Anterior cingulate cortex (tissue), 58 donors: Measurements from ENCODE around the gene ABCC3.

Source experiments
- DNase-seq, 58 donors: peaks; one replicate each; lab custom pipeline; 2025; lab: John Stamatoyannopoulos, UW

ABCC3 gene

DNA sequence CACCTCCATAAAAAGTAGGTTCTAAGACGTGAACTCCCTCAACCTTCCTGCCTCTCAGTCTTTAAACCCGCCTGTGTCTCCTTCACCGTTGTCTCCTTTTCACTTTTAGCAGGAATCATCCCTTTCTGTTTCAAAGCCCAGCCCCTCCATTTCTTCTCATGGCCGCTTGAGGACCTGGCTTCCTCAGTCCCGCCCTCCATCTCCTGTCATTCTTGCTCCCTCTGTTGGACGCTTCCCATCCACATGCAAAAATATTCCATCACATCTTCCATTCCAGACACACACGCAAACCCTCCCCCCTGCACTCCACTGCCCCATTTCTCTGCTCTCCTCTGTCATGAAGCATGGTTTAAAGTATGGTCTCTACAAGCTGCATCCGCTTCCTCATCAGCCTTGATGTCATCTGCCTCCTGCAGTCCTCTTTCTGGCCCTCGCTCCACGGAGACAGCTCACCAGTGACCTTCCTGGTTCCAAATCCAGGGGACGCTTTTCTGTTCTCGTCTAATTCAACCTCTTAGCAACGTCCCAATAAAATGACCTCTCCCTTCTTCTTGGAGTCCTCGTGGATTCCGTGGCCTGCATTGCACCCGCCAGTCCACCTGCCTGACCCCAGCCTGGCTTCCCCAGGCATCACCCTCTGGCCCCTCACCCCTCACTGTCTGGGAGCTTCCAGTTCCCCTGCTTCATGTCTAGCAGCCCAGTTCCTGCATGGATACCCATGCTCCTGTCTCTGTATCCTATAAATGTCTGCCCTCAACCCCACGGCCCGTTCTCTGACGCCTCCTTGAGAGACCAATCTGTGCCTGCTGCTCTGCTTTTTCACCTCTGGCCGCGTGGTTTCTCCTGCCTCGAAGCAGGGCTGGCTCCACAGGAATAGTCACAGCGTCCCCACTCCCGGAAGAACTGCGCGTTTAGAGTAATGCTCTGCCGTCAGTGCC, 46.9 kb downstream of the ABCC3 start:
- peak in 39 of 58 donors; percentile 5 to 65 (median 23) for DNase-seq

DNA sequence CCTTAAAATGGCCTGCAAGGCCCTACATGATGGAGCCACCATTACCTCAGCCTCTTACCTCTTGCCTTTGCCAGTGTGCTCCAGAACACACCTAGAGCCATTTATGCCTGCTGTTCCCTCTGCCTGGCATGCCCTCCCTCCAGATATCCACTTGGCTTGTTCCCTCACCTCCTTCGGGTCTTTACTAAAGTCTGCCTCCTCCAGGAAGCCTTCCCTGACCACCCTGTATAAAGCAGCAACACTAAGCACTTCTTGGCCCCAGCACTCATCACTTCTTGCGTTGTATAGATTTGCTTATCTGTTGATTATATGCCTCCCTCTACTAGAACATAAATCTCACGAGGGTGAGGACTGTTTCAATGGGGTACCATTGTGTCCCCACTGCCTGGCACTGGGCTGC, 47.8 kb downstream of the ABCC3 start:
- DNase-seq: no peak

DNA sequence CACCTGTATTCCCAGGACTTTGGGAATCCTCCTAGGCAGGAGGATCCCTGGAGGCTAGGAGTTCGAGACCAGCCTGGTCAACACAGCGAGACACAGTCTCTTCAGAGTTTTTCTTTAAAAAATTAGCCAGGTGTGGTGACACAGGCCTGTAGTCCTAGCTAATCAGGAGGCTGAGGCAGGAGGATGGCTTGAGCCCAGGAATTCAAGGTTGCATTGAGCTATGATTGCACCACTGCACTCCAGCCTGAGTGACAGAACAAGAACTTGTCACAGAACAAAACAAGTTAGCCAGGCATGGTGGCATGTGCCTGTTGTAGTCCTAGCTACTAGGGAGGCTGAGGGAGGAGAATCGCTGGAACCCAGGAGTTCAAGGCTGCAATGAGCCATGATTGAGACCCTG, 48.3 kb downstream of the ABCC3 start:
- DNase-seq: no peak

DNA sequence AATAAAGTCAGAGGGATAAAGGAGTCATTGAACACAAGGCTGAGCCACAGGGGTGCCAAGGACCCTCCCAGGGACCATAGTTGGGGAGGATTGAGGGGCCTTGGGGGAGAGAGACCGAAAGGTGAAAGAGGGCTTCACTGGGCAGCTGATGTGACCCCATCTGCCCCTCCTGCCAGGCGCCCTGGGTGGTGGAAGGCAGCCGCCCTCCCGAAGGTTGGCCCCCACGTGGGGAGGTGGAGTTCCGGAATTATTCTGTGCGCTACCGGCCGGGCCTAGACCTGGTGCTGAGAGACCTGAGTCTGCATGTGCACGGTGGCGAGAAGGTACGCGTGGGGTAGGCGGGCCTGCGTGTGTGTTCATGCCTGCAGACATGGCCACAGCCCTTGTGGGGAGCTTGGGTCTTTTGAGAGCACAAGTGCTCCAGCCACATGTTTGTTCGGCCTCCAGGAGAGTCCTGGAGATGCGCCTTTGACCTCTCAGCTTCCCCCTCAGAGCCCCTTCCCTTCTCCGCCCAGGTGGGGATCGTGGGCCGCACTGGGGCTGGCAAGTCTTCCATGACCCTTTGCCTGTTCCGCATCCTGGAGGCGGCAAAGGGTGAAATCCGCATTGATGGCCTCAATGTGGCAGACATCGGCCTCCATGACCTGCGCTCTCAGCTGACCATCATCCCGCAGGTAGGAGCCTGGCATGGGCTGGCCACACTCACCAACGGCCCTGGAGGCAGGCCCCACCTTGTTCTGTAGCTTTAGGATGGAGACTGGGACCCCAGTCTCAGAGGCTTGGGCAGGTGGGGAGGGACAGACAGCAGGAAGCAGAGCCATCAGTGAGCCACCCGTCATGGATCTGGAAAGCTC, 49.0 kb downstream of the ABCC3 start:
- DNase-seq: no peak

DNA sequence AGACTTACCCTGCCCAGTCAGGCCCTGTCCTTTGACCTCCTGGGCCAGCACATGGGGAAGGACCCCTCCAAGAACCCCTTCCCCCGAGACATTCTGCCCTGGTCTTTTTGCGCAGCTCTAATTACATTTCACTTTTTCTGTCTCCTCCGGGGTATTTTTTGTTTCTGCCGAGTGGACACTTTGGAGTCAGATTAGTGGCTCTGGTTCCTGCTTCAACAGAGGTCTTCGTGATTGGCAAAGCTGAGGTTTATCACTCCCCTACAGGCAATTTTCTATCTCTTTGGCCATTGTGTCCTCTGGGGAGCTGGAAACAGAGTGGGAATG, 49.6 kb downstream of the ABCC3 start:
- DNase-seq: no peak

DNA sequence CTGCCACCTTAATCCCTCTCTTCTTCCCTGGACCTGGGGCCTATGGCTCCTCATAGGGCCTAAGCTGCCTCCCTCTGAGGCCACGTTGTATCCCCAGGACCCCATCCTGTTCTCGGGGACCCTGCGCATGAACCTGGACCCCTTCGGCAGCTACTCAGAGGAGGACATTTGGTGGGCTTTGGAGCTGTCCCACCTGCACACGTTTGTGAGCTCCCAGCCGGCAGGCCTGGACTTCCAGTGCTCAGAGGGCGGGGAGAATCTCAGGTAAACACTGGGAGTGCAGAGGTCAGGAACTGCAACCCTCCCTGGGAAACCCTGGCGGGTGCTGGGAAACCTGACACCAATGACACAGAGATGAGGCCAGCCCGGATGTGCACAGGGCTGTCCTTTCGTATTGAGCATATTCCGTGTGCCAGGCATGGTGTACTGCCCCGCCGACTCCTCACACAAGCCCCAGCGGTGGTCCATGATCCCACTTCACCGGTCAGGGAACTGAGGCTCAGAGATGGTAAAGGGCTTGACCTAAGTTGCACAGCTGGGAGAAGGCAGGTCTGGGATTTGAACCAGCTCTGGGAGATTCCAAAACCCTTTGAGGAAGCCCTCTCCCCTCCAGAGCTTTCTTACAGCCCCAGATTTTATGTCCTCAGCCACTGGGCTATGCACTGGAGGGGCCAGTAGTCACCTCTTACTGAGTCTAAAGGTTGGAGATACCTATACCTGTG, 50.1 kb downstream of the ABCC3 start:
- no peak for DNase-seq

DNA sequence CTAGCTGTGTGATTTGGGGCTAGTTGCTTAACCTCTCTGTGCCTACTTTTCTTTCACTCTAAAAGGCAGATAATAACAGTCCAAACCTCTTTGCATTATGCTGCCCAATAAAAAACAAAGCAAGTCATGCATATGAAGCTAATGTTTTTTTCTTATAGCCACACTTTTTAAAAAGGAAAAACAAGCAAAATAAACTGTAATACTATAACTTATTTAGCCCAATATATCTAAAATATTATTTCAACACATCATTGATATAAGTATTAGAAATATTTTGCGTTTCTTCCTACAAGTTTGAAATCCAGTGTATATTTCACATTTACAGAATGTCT, 50.6 kb downstream of the ABCC3 start:
- no peak for DNase-seq

DNA sequence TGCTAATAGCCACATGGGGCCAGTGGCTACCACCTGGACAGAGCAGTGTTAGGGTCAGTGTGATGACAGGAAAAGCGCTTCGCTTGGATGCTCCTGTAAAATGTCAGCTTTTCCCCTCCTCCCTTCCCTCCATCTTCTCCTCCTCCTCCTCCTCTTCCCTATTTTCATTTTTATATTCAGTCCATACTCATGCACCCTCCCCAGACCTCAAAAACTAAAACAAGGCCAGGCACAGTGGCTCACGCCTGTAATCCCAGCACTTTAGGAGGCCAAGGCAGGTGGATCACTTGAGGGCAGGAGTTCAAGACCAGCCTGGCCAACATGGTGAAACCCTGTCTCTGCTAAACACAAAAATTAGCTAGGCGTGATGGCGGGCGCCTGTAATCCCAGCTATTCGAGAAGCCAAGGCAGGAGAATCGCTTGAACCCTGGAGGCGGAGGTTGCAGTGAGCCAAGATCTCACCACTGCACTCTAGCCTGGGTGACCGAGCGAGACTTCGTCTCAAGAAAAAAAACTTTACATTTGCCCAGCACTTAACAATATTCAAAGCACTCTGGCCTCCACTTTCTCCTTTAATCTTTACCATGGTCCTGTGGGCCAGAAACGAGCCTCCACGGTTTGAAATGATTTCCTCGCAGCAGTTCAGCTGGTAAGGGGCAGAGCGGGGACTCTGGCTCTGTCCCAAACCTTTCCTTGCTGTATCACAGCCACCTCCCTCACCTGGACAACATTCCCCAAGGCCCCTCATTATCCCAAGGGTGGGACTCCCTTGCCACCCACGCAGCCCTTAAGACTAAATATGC, 51.2 kb downstream of the ABCC3 start:
- DNase-seq: no peak

DNA sequence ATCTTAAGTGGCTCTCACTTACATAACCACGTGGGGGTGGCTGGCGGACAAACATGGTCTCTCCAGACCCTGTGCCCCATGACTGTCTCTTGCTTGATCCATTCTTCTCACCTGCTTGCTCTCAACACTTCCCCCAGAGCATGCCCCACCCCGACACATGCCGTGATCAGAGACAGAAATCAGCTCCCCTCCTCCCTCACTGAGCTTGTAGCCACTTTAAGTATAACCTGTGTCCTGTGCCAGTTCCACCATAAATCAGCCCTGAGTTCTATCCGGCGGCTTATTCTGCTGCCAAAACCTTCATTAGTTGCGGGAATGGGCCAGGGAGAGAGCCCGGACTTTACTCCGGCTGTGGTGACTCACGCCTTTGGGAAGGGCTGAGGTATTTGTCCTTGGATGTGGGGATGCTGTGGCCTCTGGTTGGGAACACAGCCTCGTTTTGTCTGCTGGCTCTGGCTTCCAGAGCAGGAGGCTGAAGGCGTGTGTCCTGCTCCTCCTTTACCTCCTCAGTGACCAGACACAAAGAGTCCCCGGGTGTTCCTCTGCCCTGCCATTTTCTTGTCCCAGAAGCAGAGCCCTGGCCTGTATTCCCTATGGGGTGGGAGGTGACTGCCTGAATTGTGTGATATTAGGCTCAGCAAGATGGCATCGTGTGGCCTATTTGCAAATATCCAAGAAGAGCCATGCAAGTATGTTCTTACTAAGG, 52.0 kb downstream of the ABCC3 start:
- DNase-seq: peak in 2 of 58 donors; percentile 15 to 36

DNA sequence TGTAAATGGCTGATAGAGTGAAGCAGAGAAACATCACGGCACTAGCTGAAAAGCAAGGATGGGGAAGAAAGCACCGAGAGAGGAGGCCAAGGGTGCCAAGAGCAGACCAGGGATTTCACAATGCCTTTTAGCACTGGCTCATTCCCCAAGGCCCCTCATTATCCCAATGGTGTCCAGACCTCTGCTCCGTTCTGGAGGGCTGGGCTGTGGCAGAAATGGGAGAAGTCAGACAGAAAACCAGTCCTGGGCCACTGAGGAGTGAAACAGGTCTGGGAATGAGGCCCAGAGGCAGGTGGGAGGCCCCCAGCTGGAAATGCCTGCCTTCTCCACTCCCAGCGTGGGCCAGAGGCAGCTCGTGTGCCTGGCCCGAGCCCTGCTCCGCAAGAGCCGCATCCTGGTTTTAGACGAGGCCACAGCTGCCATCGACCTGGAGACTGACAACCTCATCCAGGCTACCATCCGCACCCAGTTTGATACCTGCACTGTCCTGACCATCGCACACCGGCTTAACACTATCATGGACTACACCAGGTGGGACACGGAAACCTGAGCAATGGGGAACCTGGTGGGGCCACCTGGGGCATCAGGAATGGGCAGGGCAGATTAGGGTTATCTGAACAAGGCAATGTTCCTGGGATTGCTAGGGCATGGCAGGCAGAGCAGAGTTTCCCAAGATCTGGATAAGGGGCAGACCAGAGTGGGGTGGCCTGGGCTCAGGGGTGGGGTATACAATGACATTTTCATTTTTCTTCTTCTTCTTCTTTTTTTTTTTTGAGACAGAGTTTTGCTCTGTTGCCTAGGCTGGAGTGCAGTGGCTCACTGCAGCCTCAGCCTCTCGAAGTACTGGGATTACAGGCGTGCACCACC, 52.8 kb downstream of the ABCC3 start:
- no peak for DNase-seq

DNA sequence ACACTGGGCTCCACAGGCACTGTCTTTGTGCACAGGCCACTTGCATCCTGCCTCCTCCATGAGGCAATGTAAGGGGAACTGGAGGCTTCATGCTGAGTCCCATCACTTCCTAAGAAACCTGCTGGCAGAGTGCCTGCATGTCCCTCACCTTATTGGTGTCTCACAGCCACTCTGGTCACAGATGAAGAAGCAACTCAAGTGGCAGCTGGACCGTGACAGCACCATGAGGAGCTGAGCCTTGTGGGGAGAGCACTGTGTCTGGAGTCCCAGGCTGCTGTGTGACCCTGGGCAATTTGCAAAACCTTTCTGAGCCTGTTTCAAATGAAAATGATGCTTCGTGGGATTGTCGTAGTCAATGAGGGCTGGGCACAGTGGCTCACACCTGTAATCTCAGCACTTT, 53.6 kb downstream of the ABCC3 start:
- DNase-seq: no peak

DNA sequence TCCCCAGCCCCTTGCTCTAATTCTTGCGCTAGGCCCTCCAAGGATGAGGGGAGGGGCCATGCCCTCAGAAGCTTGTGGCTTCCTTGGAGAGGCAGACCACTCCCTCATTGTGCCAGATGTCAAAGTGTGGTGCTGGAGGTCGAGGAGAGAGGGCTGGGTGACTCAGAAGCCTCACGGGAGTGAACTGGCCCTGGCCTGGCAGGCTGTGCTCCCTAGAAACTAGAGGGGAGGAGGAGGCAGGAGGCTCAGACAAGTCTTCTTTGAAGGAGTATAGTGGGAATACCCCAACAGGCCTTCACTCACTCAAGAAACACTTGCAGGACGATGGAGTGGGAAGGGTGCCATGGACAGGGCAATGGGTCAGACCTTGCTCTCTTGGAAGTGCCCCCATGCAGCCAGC, 54.6 kb downstream of the ABCC3 start:
- no peak for DNase-seq

DNA sequence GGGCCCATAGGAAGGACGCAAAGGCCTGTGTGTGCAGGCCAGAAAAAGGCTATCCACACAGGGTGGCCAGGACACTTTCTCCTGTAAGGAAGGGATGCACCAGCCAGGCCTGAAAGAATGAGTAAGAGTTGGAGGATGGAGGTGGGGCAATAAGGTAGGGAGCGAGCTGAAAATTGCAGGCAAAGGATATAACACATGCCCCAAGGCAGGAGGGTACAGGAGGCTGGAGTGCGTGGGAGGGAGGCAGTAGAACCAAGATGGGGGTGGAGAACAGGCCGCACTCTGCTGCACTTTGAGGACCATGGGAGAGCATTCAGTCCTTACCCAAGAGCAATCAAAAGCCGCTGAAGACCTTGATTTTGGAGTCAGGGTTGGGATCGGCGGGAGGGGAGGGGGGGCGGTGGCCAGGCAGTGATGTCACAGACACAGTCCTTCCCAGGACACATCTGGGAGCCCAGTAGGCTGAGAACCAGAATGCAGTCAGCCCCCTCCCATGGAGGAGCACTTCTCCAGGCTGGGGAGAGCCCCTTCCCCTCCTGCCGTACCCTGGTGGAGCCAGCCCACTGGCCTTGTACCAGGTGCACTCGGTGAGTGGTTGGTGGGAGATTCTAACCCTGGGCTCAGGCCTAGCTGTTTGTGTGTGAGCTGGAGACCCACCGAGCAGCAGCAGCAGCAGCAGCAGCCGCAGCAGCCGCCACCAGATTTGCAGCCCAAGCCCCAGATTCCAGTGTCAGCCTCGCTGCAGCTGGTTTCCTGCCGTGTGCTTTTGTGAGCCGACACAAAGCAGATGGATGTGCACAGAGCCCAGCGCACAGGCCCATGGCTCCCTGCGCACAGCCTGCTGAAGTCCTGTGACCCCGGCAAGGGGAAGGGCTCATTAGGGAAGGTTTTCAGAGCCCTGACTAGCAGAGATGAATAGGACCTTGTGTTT, 55.5 kb downstream of the ABCC3 start:
- DNase-seq: peak in 40 of 58 donors; percentile 6 to 69 (median 48)

DNA sequence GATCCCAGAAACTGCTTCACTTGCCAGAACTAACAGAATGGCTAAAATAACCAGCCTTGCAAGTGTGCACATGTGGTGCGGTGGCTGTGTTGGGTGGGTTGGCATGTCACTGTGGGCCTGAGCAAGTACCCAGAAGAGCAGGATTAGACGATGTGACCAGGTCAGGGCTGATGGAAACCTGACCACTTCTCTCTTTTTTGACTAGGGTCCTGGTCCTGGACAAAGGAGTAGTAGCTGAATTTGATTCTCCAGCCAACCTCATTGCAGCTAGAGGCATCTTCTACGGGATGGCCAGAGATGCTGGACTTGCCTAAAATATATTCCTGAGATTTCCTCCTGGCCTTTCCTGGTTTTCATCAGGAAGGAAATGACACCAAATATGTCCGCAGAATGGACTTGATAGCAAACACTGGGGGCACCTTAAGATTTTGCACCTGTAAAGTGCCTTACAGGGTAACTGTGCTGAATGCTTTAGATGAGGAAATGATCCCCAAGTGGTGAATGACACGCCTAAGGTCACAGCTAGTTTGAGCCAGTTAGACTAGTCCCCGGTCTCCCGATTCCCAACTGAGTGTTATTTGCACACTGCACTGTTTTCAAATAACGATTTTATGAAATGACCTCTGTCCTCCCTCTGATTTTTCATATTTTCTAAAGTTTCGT, 56.3 kb downstream of the ABCC3 start:
- no peak for DNase-seq

DNA sequence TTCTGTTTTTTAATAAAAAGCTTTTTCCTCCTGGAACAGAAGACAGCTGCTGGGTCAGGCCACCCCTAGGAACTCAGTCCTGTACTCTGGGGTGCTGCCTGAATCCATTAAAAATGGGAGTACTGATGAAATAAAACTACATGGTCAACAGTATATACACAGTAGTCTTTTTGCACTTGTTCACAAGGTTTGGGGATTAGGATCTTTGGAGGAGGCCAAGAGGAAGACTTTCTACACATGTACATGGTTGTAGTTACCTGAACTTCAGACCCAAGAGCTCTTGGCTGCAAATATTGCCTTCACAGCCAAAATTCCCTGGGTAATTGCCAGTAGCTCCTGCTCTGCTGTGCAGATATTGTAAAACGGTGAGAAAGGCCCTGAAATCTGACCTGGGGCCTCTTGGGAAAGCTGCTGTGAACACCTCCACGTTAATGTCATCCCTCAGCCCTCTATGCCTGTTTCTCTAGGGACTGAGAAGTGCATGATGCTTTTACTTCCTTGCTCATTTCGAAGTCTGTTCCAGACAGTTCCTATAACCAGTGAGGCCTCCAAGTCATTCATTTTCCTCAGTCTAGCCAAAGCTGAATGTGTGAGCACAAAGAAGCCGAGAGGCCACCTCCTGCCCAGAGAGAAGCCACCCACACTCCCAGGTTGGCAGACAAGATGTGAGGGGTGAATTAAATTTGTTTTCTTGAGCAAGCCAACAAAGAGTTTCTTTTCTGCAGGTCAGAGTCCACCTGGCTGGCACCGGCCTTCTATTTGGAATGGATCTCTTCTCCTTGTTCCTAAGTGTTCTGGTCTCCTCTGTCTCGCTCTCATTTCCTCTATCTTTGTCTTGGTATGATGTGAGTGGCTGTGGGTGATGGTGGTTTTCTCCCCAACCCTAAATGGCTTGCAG, 57.1 kb downstream of the ABCC3 start:
- DNase-seq: no peak

DNA sequence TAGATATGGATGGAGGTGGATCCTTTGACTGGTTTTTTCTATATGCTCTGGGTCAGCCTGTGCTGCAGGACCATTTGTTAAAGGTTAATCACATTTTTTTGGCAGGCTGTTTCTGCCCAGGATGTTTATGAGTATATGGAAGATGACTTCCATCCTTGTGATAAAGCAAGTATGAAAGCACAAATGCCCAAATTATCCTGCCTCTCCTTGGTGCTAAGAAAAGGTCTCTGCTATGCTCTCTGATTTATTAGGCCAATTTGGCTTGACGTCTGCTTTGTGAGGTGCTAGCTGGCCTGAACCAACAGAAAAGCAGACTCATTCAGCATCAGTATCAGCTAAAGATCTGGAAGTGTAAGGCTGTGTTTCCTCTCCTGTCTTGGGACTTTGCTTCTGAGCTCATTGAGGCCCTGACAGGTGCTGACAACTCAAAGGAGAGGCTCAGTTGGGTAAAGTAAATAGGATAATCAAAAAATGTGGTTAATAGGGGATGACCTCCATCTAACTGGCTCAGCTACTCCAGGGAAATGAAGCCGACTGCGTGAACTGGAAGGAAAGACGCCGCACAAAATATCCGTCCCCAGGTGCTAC, 57.9 kb downstream of the ABCC3 start:
- no peak for DNase-seq
